Panc1 (cell line): ENCODE measurements around the gene BRICD5. TPM values are rescaled to one million over a fixed set of nuclear protein-coding genes. Genes with fewer than 3 reads are reported as not detected.
A peak's percentile ranks its signal among the peaks of the same experiment; 100 is the strongest.

Experiments used
- ATAC-seq: fragments of 200-7000 bp; cut with Tn5 transposase; 2 replicates; pipeline ENCODE4 v1.9.1; 2020; ENCODE audit warnings: mild to moderate bottlenecking, moderate library complexity
- BruUV-seq: library from RNA; stranded (reverse); fragments of 400-500 nt; replicated peaks from 2 replicates; lab custom pipeline; 2021; lab: Mats Ljungman, UMichigan
- CTCF ChIA-PET: fragments of 300-600 bp; sonication (Branson Sonifier 250); formaldehyde crosslinking; loops from one replicate; lab custom pipeline; 2022; ENCODE audit warnings: antibody characterized with exemption; lab: Charles Lee
- POLR2A ChIA-PET: fragments of 300-600 bp; sonication (Branson Sonifier 250); formaldehyde crosslinking; loops from one replicate; lab custom pipeline; 2022; ENCODE audit warnings: antibody characterized with exemption; lab: Charles Lee
- DNase-seq: peaks from one replicate; pipeline ENCODE4 v3.0.0-alpha.2; 2010; ENCODE audit warnings: low read depth, low spot score
- H3K27ac ChIP-seq: 2 replicates; pipeline ENCODE4 v1.5.1; 2011; ENCODE audit warnings: mild to moderate bottlenecking, low read length, inconsistent platforms
- H3K27me3 ChIP-seq: fragments of 200-500 bp; sonication (Bioruptor generic); 2 replicates; pipeline ENCODE4 v1.6.0; 2014; ENCODE audit warnings: low read length, inconsistent platforms; ENCODE audit not compliant: control insufficient read depth, insufficient read depth
- H3K36me3 ChIP-seq: fragments of 200-500 bp; sonication (Bioruptor generic); 2 replicates; pipeline ENCODE4 v1.5.1; 2014; ENCODE audit warnings: inconsistent platforms, mild to moderate bottlenecking, low read length, moderate library complexity; ENCODE audit not compliant: control insufficient read depth, insufficient read depth
- H3K4me1 ChIP-seq: 2 replicates; pipeline ENCODE4 v1.5.1; 2011; ENCODE audit warnings: inconsistent platforms, mild to moderate bottlenecking, low read length, moderate library complexity; ENCODE audit not compliant: control insufficient read depth, insufficient read depth
- H3K4me3 ChIP-seq, 2 experiments: 2 replicates each; pipeline ENCODE4 v1.5.1; 2011 to 2012; ENCODE audit warnings: low read depth in 2 of 2, low read length in 2 of 2, mild to moderate bottlenecking in 2 of 2, inconsistent platforms in 1 of 2, moderate library complexity in 1 of 2
- H3K9me3 ChIP-seq: fragments of 200-500 bp; sonication (Bioruptor generic); 2 replicates; pipeline ENCODE4 v1.5.1; 2014; ENCODE audit warnings: low read depth, mild to moderate bottlenecking, inconsistent platforms, low read length, moderate library complexity; ENCODE audit not compliant: control insufficient read depth, insufficient read depth
- CTCF ChIP-seq: fragments of 450-650 bp; IDR thresholded peaks from 2 replicates; pipeline ENCODE4 v1.5.1; 2017; ENCODE audit warnings: mild to moderate bottlenecking
- POLR2AphosphoS5 ChIP-seq: IDR thresholded peaks from 2 replicates; pipeline ENCODE4 v1.6.1; 2012; ENCODE audit warnings: mild to moderate bottlenecking, low read depth, low read length, moderate library complexity
- REST ChIP-seq, 2 experiments: IDR thresholded peaks; 2 replicates each; pipeline ENCODE4 v1.6.1; 2011 to 2012; ENCODE audit warnings: low read depth in 2 of 2, control low read depth in 1 of 2, low read length in 1 of 2, mild to moderate bottlenecking in 1 of 2, moderate library complexity in 1 of 2; ENCODE audit not compliant: insufficient read depth in 1 of 2
- SIN3A ChIP-seq: IDR thresholded peaks from 2 replicates; pipeline ENCODE4 v1.6.1; 2012; ENCODE audit warnings: low read depth, mild to moderate bottlenecking, low read length, moderate library complexity, borderline replicate concordance; ENCODE audit not compliant: insufficient read depth
- TCF7L2 ChIP-seq: IDR thresholded peaks from 2 replicates; pipeline ENCODE4 v1.6.1; 2011; ENCODE audit warnings: mild to moderate bottlenecking, low read depth, low read length, inconsistent platforms
- in situ Hi-C: cut with HindIII; loops from 2 replicates; pipeline ENCODE4 v1.10.0; 2016; ENCODE audit warnings: low sequenced_read_pairs, low pct_unique_long_range_greater_than_20kb
- intact Hi-C: fragments of 100-400 bp; cut with micrococcal nuclease; formaldehyde crosslinking; loops from one replicate; pipeline ENCODE4 v1.10.0; 2022; ENCODE audit not compliant: unreplicated experiment
- total RNA-seq: library from RNA; stranded (reverse); gene quantifications from one replicate; pipeline ENCODE4 v1.2.1, GENCODE V29; 2021; ENCODE audit not compliant: unreplicated experiment

BRICD5 gene
- total RNA-seq, 1 experiment from 2014 or later, result 8.7 TPM

DNA sequence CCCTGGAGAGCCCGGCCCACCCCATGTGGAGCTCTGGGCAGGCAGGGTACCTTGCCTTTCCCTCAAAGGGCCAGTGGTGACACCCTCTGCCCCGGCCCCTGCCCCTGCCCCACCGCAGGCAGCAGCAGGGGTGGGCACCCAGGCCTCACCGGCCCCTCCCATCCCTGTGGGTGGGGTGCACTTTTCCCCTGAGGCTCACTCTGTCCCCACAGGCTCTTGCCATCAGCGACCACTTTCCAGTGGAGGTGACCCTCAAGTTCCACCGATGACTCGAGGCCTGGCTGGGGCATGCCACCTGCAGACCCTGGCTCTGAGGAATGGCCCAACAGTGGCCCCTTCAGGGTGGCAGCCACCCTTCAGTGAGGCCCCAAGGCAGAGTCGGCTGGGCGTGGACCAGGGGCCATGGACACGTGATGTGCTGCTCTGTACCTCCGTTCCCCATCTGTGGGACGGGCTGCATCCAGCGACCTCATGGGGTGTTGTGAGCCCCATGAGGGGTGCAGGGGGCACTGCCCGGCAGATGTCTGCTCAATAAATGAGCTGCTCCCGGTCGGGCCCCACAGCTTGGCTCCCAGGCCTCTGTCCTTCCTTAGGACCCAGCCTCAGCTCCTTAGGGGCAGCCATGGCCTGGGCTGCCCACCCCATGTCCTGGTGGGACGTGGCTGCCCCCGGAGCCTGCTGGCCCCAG is 27.6 kb upstream of the BRICD5 start:
- in situ Hi-C loops, result no loop called here
- peak; percentile 27 for ATAC-seq
- Histone ChIP-seq H3K4me3 (no peak overlapping the region), H3K27me3 (no peaks in the 10 kb centered on the region), H3K36me3 (peaks cover under 1% of the 10 kb centered on the region; the same call in 1 of the 2 replicates), H3K27ac (peak overlapping the region; percentile 51), H3K9me3 (no peaks in the 10 kb centered on the region), H3K4me1 (peaks cover 8% of the 10 kb centered on the region)
- CTCF ChIA-PET, result interaction anchor here (0.5 to 0.9 kb wide), 2 partner anchors 12 to 216 kb away, joined by 3 to 11 read pairs; no protein-coding TSS in a partner anchor
- intact Hi-C loops, result no loop called here
- POLR2A ChIA-PET, result interaction anchor here (0.8 to 1.0 kb wide), 2 partner anchors 9 to 13 kb away, joined by 4 to 5 read pairs; partner anchors contain the start of gene ECI1
- no peak for DNase-seq
- BruUV-seq, result no TSS peak
- TF ChIP-seq REST (IDR thresholded peaks at IDR 0.05; ENCODE audit: insufficient read depth in 1 of 2, low read depth in 2 of 2, low read length in 1 of 2), result no peak
- no peak for TF ChIP-seq TCF7L2
- TF ChIP-seq CTCF, result no peak; the same call in 1 of the 2 replicates
- no peak; the same call in none of the 2 replicates for TF ChIP-seq POLR2AphosphoS5
- no peak for TF ChIP-seq SIN3A

DNA sequence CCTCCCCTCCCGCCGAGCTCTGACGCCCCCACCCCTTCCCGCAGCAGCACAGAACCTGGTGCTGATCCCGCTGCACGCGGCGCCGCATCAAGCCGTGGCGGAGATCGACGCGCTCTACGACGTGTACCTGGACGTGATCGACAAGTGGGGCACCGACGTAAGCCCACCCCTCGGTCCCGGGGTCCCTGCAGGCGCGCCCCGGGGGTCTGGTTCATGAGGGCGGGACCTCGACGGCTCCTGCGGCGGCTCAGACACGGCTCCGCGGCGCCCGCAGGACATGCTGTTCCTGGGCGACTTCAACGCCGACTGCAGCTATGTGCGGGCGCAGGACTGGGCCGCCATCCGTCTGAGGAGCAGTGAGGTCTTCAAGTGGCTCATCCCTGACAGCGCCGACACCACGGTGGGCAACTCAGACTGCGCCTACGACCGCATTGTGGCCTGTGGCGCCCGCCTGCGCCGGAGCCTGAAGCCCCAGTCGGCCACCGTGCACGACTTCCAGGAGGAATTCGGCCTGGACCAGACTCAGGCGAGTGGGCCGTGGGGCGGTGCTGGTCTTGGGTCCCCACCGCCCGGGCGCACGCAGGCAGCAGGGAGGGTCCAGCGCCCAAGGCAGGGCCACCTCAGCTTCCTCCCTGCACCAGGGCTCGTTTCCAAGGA is 27.0 kb upstream of the BRICD5 start:
- Histone ChIP-seq H3K9me3 (no peaks in the 10 kb centered on the region), H3K4me3 (no peak overlapping the region), H3K27ac (no peak overlapping the region), H3K36me3 (no peaks in the 10 kb centered on the region; the same call in 1 of the 2 replicates), H3K4me1 (peaks cover 8% of the 10 kb centered on the region), H3K27me3 (no peaks in the 10 kb centered on the region)
- intact Hi-C loops, result no loop called here
- BruUV-seq, result no TSS peak
- DNase-seq, result no peak
- CTCF ChIA-PET, result interaction anchor here (0.6 kb wide), 1 partner anchor 15 kb away, joined by 3 read pairs; no protein-coding TSS in a partner anchor
- POLR2A ChIA-PET, result no interaction called here
- in situ Hi-C loops, result no loop called here
- TF ChIP-seq SIN3A (no peak), TCF7L2 (no peak), POLR2AphosphoS5 (no peak; the same call in 1 of the 2 replicates), REST (IDR thresholded peaks at IDR 0.05; ENCODE audit: insufficient read depth in 1 of 2, low read depth in 2 of 2, low read length in 1 of 2) (no peak), CTCF (no peak)
- ATAC-seq, result no peak
